Choroid plexus epithelial cell (primary cell): Measurements from ENCODE around the gene TSHR.

ENCODE experiments used
- DNase-seq: peaks from one replicate; pipeline ENCODE4 v3.0.0-alpha.2; 2010; ENCODE audit warnings: low read depth
- H3K4me3 ChIP-seq: 2 replicates; pipeline ENCODE4 v1.5.1; 2011; ENCODE audit warnings: low read depth, mild to moderate bottlenecking, control low read depth, low read length, moderate library complexity
- TF ChIP-seq, protein P1 (sequence below): conservative IDR thresholded peaks from 2 replicates; pipeline ENCODE4 v1.5.1; 2011; ENCODE audit warnings: low read depth, mild to moderate bottlenecking, control low read depth, inconsistent platforms, low read length, moderate library complexity

Gene TSHR

DNA sequence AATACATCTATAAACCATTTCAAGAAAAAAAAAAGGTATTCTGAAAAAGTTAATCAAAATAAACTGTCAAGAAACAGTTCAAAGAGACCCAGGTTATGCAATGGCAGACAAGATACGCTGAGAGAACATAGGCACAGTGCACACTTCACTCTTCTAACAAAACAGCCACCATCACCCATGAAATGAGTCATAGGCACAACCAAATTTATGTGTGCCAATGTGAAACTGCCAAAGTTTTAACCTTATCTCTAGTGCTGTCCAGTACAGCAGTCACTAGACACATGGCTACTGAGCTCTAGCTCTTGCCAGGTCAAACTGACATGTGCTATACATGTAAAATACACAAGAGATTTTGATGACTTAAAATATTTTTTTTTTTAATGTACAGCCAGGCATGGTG lies 15.3 kb upstream of the TSHR start:
- TF ChIP-seq, protein P1, sequence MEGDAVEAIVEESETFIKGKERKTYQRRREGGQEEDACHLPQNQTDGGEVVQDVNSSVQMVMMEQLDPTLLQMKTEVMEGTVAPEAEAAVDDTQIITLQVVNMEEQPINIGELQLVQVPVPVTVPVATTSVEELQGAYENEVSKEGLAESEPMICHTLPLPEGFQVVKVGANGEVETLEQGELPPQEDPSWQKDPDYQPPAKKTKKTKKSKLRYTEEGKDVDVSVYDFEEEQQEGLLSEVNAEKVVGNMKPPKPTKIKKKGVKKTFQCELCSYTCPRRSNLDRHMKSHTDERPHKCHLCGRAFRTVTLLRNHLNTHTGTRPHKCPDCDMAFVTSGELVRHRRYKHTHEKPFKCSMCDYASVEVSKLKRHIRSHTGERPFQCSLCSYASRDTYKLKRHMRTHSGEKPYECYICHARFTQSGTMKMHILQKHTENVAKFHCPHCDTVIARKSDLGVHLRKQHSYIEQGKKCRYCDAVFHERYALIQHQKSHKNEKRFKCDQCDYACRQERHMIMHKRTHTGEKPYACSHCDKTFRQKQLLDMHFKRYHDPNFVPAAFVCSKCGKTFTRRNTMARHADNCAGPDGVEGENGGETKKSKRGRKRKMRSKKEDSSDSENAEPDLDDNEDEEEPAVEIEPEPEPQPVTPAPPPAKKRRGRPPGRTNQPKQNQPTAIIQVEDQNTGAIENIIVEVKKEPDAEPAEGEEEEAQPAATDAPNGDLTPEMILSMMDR: no peak
- no peak overlapping the region for H3K4me3 ChIP-seq
- DNase-seq: no peak

DNA sequence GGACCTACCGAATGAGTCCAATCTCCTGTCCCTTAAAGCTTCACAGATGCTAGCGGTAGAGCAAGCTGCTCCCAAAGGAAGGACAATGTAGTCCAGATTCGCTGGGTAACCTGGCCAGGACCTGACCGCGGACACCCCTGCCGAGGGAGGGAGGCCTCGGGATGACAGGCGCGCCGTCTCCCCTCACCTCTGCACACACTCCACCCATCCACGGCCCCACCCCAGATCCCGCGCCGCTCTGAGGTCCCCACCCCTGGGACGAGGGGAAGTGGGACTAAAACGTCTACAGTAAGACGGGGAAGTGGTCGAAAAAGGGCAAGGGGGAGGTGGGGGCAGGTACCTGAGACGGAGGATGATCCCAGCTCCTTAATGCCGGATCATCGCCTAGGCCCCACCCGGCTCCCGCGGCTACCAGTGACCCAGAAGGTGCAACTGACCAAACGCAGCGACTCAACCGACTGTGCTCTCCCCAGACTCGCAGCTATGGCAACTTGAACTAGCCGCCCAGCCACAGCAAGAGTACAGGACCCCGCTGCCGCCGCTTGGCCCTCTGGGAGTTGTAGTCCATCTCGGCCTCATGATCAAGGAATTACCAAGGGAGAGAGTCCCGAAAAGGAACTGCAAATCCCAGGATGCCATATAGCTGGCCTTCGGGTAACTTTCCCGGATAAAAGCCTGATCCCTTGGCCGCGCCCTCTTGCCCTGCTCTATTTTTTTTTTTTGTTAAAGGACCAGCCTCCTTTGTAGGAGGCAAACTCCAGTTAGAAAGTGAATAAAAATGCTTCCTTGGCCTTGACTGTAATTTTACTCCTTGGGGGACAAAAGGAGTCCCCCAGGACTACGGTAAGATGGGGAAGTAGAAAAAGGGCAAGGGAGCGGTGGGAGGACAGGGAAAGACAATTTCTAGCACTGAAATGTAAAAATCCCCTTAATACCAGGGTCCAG lies 13.9 kb upstream of the TSHR start, which contains the start of gene CEP128:
CEP128 (minus strand) TSS at position 498 of the 945 bp plus-strand sequence.
- DNase-seq: peak; percentile 99
- H3K4me3 ChIP-seq: peak within 1 kb of the TSS; percentile 86
- TF ChIP-seq, protein P1: no peak

DNA sequence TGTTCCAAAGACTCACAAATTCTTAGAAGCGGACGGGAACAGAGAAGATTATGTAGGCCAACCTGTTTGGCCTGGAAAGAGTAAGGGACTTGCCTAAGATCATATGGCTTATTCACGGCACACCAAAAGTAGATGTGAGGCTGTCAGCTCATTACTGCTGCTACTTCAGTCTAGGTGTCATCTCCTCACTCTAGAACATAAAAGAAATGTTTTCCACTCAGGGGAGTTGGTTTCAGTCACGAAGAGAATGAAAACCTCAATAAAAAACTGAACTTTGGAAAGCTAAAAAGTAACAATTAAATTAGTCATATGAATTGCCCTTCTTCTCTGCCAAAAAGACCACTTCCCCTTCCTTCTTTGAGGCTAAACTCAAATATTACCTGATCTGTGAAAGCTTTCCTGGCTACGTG lies 13.2 kb upstream of the TSHR start:
- DNase-seq: no peak
- TF ChIP-seq, protein P1: no peak
- peak overlapping the region; percentile 86 for H3K4me3 ChIP-seq

DNA sequence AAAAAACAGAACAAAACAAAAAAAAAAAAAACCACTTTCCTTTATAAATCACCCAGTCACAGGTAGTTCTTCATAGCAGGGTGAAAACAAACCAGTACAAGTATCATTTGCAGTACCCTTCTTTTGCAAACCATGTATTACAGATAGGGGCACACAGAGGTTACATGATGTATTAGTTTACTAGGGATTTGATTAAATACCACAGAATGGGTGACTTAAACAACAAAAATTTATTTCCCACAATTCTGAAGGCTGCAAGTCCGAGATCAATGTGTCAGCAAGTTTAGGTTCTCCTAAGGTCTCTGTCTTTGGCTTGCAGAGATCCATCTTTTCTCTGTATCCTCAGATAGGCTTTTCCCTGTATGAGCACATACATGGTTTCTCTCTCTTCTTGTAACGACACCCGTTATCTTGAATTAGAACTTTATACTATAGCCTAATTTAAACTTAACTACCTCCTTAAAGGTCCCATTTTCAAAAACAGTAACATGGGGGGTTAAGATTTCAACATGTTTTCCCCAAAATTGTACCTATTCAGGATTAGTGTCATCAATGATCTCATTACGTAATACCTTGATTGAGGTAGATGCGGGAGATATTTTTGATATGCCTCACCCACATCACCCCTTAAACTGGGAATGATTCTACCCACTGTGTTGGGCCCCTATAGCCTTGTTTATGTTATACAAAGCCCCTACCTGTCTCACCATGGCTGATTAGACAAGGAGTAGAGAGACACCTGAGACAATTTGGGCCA lies 10.4 kb upstream of the TSHR start:
- TF ChIP-seq, protein P1: no peak
- DNase-seq: no peak
- no peak overlapping the region for H3K4me3 ChIP-seq

DNA sequence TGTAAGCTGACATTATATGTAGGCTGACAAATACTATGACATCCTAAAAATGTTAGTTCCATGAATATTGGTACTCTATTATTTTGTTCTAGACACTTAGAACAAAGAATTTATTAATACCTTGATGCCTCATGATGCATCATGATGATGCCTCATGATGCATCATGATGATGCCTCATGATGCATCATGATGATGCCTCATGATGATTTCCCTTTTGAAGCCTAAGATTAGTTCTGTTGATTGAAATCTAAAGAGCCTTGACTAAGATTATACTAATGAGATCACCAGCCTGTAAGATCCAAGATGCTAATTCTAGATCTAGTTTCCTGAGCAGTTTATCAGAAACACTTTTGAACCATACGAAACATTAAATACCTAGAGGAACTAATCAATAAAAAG lies 9.2 kb upstream of the TSHR start:
- TF ChIP-seq, protein P1: no peak
- DNase-seq: no peak

DNA sequence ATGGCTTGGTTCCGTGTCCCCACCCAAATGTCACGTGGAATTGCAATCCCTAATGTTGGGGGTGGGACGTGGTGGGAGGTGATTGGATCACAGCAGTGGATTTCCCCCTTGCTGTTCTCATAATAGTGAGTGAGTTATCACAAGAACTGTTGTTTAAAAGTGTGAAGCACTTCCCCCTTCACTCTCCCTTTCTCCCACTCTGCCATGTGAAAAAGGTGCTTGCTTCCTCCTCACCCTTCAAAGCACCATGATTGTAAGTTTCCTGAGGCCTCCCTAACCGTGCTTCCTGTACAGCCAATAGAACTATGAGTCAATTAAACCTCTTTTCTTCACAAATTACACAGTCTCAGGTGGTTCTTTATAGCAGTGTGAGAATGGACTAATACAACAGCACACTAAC lies 8.6 kb upstream of the TSHR start:
- no peak for DNase-seq
- TF ChIP-seq, protein P1: no peak
- no peak overlapping the region for H3K4me3 ChIP-seq

More for the DNA sequence above, 9.2 kb upstream of the TSHR start:
- no peak overlapping the region for H3K4me3 ChIP-seq
